GM23338 (cell line): ENCODE results near the gene TOLLIP. TPM values are rescaled to one million over a fixed set of nuclear protein-coding genes. Genes with fewer than 3 reads are reported as not detected.

Experiments used
- ATAC-seq: fragments of 200-7000 bp; cut with Tn5 transposase; 3 replicates; pipeline ENCODE4 v1.9.1; 2020
- DNase-seq: peaks from one replicate; pipeline ENCODE4 v3.0.0-alpha.2; 2015; ENCODE audit warnings: low spot score
- H2AFZ ChIP-seq: fragments of 200-600 bp; sonication (generic); 2 replicates; pipeline ENCODE4 v1.8.0; 2016; ENCODE audit warnings: antibody characterized with exemption, mild to moderate bottlenecking, moderate library complexity
- H3F3A ChIP-seq: fragments of 200-600 bp; sonication (generic); replicated peaks from 2 replicates; pipeline ENCODE4 v1.8.0; 2017; ENCODE audit warnings: antibody characterized with exemption, mixed run types, low read depth
- H3K27ac ChIP-seq: fragments of 200-600 bp; sonication (generic); 2 replicates; pipeline ENCODE4 v1.6.1; 2016; ENCODE audit warnings: low read depth
- H3K27me3 ChIP-seq: fragments of 200-600 bp; sonication (generic); 2 replicates; pipeline ENCODE4 v1.8.0; 2016; ENCODE audit warnings: mild to moderate bottlenecking, mixed run types, moderate library complexity; ENCODE audit not compliant: insufficient read depth
- H3K36me3 ChIP-seq: fragments of 200-600 bp; sonication (generic); 2 replicates; pipeline ENCODE4 v1.8.0; 2016; ENCODE audit warnings: mild to moderate bottlenecking; ENCODE audit not compliant: insufficient read depth
- H3K4me1 ChIP-seq: fragments of 200-600 bp; sonication (generic); 2 replicates; pipeline ENCODE4 v1.8.0; 2016; ENCODE audit warnings: mild to moderate bottlenecking, moderate library complexity; ENCODE audit not compliant: insufficient read depth
- H3K4me2 ChIP-seq: fragments of 200-600 bp; sonication (generic); 2 replicates; pipeline ENCODE4 v1.7.1; 2017; ENCODE audit warnings: mixed run types
- H3K4me3 ChIP-seq: fragments of 200-600 bp; sonication (generic); 2 replicates; pipeline ENCODE4 v1.6.1; 2016; ENCODE audit warnings: mixed run types
- H3K79me2 ChIP-seq: fragments of 200-600 bp; sonication (generic); replicated peaks from 2 replicates; pipeline ENCODE4 v1.8.0; 2017; ENCODE audit warnings: mild to moderate bottlenecking; ENCODE audit not compliant: insufficient read depth
- H3K9me2 ChIP-seq: fragments of 200-600 bp; sonication (generic); 2 replicates; pipeline ENCODE4 v1.8.0; 2017; ENCODE audit not compliant: insufficient read depth
- H4K20me1 ChIP-seq: fragments of 200-600 bp; sonication (generic); replicated peaks from 2 replicates; pipeline ENCODE4 v1.8.0; 2017; ENCODE audit warnings: mild to moderate bottlenecking; ENCODE audit not compliant: insufficient read depth
- H3K27ac Mint-ChIP-seq: 2 replicates; pipeline ENCODE4 v1.8.0; 2020; ENCODE audit warnings: inconsistent platforms, mild to moderate bottlenecking, moderate library complexity, mixed read lengths
- H3K27me3 Mint-ChIP-seq: 3 replicates; pipeline ENCODE4 v1.8.0; 2022; ENCODE audit warnings: low read depth, mild to moderate bottlenecking, moderate library complexity, mixed read lengths, inconsistent platforms; ENCODE audit not compliant: insufficient read depth, poor library complexity
- H3K36me3 Mint-ChIP-seq: 3 replicates; pipeline ENCODE4 v1.8.0; 2021; ENCODE audit warnings: low read depth, mild to moderate bottlenecking, inconsistent platforms, moderate library complexity, mixed read lengths
- H3K4me1 Mint-ChIP-seq: 3 replicates; pipeline ENCODE4 v1.8.0; 2020; ENCODE audit warnings: mild to moderate bottlenecking, inconsistent platforms, mixed read lengths
- H3K4me3 Mint-ChIP-seq: 3 replicates; pipeline ENCODE4 v1.8.0; 2021; ENCODE audit warnings: moderate library complexity, mild to moderate bottlenecking, inconsistent platforms, mixed read lengths
- H3K9me3 Mint-ChIP-seq: 3 replicates; pipeline ENCODE4 v1.8.0; 2020; ENCODE audit warnings: moderate library complexity, mild to moderate bottlenecking, inconsistent platforms, mixed read lengths
- CREB1 ChIP-seq: fragments of 250-450 bp; sonication (Bioruptor Pico); IDR thresholded peaks from 2 replicates; pipeline ENCODE4 v1.5.0; 2020; ENCODE audit warnings: low read depth, mild to moderate bottlenecking, moderate library complexity
- NANOG ChIP-seq: IDR thresholded peaks from 2 replicates; pipeline ENCODE4 v1.6.1; 2016; ENCODE audit warnings: antibody characterized with exemption, borderline replicate concordance
- POLR2AphosphoS5 ChIP-seq: IDR thresholded peaks from 2 replicates; pipeline ENCODE4 v1.6.1; 2016; ENCODE audit warnings: antibody characterized with exemption, low read depth
- ZNF331 ChIP-seq: fragments of 250-450 bp; sonication (Bioruptor Pico); IDR thresholded peaks from 2 replicates; pipeline ENCODE4 v1.5.0; 2020; ENCODE audit warnings: low read depth, mild to moderate bottlenecking, moderate library complexity
- polyA plus RNA-seq: library from polyadenylated mRNA; unstranded; fragments of >200 nt; fragmentation: Nextera tagmentation; extraction: Ambion mirVana; gene quantifications from 2 replicates; pipeline ENCODE4 v1.2.1, GENCODE V29; 2016
- total RNA-seq: library from RNA; depleted of rRNA; stranded (reverse); fragments of >200 nt; shearing (Covaris generic); gene quantifications from 2 replicates; pipeline ENCODE4 v1.2.3, GENCODE V29; 2014
- TF ChIP-seq, protein P1 (sequence below): fragments of 250-450 bp; sonication (Bioruptor Pico); IDR thresholded peaks from 2 replicates; pipeline ENCODE4 v1.5.0; 2020; ENCODE audit warnings: mild to moderate bottlenecking, moderate library complexity
- TF ChIP-seq, protein P2 (sequence below), 2 experiments: fragments of 200-600 bp in 1 of 2; sonication (generic) in 1 of 2; conservative IDR thresholded peaks; 2 replicates each; pipeline versions ENCODE4 v1.5.1 to v1.6.1; 2016 to 2017; ENCODE audit warnings: antibody characterized with exemption in 2 of 2, low read depth in 2 of 2, mild to moderate bottlenecking in 2 of 2, moderate library complexity in 1 of 2

The TOLLIP gene
- total and polyA plus RNA-seq, 2 experiments from 2014 or later: 13.5 to 18.0 TPM

DNA sequence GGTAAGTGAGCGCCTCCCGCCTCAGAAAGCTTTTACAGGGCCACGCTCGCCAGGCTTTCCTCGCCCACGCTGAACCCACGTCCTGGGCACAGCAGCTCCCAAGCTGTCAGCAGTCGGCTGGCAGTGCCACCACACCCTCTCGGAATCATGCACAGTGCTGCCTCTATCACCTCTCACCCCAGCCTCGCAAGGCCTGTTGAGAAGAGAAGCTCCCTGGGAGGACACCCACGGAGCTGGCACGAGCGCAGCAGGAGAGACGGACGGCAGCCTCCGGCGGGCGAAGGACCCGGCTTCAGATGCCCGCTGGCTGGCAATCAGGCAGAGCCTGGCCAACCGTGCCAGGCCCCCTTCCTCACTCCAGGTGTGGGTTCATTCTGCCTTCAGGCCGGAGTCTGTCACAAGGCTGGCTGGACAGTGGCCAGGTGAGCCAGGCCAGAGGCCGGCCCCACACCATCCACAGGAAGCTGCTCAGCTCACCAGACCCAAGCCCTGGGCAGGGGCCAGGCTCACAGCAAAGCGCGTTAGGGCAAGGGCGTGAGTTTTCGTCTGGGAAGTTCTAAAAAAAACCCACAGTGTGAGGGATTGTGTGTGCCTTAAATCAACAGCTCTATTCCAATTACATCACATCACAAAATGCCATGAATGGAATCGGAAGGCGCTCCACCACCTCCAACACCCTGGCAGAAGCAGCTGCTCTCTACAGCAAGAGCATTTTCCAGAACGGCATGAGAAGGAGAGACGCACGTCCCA is 33.2 kb downstream of the TOLLIP start:
- Mint-ChIP-seq H3K36me3 (peaks cover 12% of the 10 kb centered on the region; the same call in 1 of the 3 replicates), H3K4me1 (no peaks in the 10 kb centered on the region; the same call in 2 of the 3 replicates), H3K4me3 (no peak overlapping the region), H3K27me3 (peaks cover 12% of the 10 kb centered on the region), H3K27ac (no peak overlapping the region), H3K9me3 (no peaks in the 10 kb centered on the region)
- H3K36me3 ChIP-seq: no peaks in the 10 kb centered on the region
- no peaks in the 10 kb centered on the region for H3K9me2 ChIP-seq
- ATAC-seq (no peak), DNase-seq (no peak)
- no peaks in the 10 kb centered on the region for H3K4me1 ChIP-seq
- no peaks in the 10 kb centered on the region for H3K79me2 ChIP-seq
- H3K27ac ChIP-seq: no peak overlapping the region
- H4K20me1 ChIP-seq: no peaks in the 10 kb centered on the region
- no peaks in the 10 kb centered on the region for H3K27me3 ChIP-seq
- H3K4me2 ChIP-seq: no peak overlapping the region
- TF ChIP-seq ZNF331: no peak
- TF ChIP-seq, protein P1, sequence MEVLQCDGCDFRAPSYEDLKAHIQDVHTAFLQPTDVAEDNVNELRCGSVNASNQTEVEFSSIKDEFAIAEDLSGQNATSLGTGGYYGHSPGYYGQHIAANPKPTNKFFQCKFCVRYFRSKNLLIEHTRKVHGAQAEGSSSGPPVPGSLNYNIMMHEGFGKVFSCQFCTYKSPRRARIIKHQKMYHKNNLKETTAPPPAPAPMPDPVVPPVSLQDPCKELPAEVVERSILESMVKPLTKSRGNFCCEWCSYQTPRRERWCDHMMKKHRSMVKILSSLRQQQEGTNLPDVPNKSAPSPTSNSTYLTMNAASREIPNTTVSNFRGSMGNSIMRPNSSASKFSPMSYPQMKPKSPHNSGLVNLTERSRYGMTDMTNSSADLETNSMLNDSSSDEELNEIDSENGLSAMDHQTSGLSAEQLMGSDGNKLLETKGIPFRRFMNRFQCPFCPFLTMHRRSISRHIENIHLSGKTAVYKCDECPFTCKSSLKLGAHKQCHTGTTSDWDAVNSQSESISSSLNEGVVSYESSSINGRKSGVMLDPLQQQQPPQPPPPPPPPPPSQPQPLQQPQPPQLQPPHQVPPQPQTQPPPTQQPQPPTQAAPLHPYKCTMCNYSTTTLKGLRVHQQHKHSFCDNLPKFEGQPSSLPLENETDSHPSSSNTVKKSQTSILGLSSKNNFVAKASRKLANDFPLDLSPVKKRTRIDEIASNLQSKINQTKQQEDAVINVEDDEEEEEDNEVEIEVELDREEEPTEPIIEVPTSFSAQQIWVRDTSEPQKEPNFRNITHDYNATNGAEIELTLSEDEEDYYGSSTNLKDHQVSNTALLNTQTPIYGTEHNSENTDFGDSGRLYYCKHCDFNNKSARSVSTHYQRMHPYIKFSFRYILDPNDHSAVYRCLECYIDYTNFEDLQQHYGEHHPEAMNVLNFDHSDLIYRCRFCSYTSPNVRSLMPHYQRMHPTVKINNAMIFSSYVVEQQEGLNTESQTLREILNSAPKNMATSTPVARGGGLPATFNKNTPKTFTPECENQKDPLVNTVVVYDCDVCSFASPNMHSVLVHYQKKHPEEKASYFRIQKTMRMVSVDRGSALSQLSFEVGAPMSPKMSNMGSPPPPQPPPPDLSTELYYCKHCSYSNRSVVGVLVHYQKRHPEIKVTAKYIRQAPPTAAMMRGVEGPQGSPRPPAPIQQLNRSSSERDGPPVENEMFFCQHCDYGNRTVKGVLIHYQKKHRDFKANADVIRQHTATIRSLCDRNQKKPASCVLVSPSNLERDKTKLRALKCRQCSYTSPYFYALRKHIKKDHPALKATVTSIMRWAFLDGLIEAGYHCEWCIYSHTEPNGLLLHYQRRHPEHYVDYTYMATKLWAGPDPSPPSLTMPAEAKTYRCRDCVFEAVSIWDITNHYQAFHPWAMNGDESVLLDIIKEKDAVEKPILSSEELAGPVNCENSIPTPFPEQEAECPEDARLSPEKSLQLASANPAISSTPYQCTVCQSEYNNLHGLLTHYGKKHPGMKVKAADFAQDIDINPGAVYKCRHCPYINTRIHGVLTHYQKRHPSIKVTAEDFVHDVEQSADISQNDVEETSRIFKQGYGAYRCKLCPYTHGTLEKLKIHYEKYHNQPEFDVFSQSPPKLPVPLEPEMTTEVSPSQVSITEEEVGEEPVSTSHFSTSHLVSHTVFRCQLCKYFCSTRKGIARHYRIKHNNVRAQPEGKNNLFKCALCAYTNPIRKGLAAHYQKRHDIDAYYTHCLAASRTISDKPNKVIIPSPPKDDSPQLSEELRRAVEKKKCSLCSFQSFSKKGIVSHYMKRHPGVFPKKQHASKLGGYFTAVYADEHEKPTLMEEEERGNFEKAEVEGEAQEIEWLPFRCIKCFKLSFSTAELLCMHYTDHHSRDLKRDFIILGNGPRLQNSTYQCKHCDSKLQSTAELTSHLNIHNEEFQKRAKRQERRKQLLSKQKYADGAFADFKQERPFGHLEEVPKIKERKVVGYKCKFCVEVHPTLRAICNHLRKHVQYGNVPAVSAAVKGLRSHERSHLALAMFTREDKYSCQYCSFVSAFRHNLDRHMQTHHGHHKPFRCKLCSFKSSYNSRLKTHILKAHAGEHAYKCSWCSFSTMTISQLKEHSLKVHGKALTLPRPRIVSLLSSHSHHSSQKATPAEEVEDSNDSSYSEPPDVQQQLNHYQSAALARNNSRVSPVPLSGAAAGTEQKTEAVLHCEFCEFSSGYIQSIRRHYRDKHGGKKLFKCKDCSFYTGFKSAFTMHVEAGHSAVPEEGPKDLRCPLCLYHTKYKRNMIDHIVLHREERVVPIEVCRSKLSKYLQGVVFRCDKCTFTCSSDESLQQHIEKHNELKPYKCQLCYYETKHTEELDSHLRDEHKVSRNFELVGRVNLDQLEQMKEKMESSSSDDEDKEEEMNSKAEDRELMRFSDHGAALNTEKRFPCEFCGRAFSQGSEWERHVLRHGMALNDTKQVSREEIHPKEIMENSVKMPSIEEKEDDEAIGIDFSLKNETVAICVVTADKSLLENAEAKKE: no peak
- TF ChIP-seq NANOG: no peak
- no peak for TF ChIP-seq CREB1 (CRISPR knock-in tag)
- no peak overlapping the region for H3K4me3 ChIP-seq
- no peak overlapping the region for H2AFZ ChIP-seq
- H3F3A ChIP-seq: no peaks in the 10 kb centered on the region

DNA sequence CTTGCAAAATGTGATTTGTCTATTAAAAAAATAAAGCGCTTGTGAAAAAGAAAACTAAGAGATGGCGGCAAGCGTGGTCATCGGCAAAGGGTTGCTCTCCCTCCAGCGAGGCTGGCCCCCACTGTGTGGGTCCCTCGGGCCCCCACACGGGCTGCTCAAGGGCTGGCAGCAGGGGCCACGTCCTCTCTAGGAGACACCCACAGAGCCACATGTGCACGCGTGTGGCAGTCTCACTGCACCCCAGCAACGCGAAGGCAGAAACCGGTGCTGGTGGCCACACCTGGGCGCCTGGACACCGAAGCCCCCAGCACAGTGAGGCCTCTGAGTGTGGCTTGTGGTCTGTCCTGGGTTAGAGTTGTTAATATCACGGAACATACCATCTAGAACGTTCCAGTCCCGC is 34.4 kb downstream of the TOLLIP start:
- no peak for ATAC-seq
- Mint-ChIP-seq H3K36me3 (peaks cover 10% of the 10 kb centered on the region; the same call in 1 of the 3 replicates), H3K4me3 (no peak overlapping the region)
- TF ChIP-seq POLR2AphosphoS5 (no peak), NANOG (no peak), ZNF331 (no peak)
- TF ChIP-seq, protein P2, sequence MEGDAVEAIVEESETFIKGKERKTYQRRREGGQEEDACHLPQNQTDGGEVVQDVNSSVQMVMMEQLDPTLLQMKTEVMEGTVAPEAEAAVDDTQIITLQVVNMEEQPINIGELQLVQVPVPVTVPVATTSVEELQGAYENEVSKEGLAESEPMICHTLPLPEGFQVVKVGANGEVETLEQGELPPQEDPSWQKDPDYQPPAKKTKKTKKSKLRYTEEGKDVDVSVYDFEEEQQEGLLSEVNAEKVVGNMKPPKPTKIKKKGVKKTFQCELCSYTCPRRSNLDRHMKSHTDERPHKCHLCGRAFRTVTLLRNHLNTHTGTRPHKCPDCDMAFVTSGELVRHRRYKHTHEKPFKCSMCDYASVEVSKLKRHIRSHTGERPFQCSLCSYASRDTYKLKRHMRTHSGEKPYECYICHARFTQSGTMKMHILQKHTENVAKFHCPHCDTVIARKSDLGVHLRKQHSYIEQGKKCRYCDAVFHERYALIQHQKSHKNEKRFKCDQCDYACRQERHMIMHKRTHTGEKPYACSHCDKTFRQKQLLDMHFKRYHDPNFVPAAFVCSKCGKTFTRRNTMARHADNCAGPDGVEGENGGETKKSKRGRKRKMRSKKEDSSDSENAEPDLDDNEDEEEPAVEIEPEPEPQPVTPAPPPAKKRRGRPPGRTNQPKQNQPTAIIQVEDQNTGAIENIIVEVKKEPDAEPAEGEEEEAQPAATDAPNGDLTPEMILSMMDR (conservative IDR thresholded peaks at IDR 0.05; ENCODE audit: low read depth in 2 of 2): no peak

More for the DNA sequence above, 34.4 kb downstream of the TOLLIP start:
- Mint-ChIP-seq H3K27ac (no peak overlapping the region), H3K27me3 (peaks cover 13% of the 10 kb centered on the region), H3K9me3 (no peaks in the 10 kb centered on the region), H3K4me1 (no peaks in the 10 kb centered on the region; the same call in 2 of the 3 replicates)
- no peak overlapping the region for H3K27ac ChIP-seq
- H3K79me2 ChIP-seq: no peaks in the 10 kb centered on the region
- H2AFZ ChIP-seq: no peak overlapping the region
- no peak overlapping the region for H3K4me2 ChIP-seq
- no peaks in the 10 kb centered on the region for H3K4me1 ChIP-seq
- DNase-seq: no peak
- no peaks in the 10 kb centered on the region for H3K9me2 ChIP-seq
- no peaks in the 10 kb centered on the region for H4K20me1 ChIP-seq
- no peak overlapping the region for H3K4me3 ChIP-seq
- H3K27me3 ChIP-seq: no peaks in the 10 kb centered on the region
- no peaks in the 10 kb centered on the region for H3F3A ChIP-seq
- H3K36me3 ChIP-seq: no peaks in the 10 kb centered on the region
